HepG2 (cell line): Measurements from ENCODE around the gene MRPS31. TPM values are rescaled to one million over a fixed set of nuclear protein-coding genes. Genes with fewer than 3 reads are reported as not detected.

Source experiments
- ATF7 ChIP-seq, 2 experiments: fragments of 450-650 bp in 1 of 2; sonication (generic) in 1 of 2; formaldehyde crosslinking in 1 of 2; IDR thresholded peaks; 2 replicates each; pipeline versions ENCODE4 v1.4.0 to v1.6.1; 2016 to 2020; ENCODE audit warnings: antibody characterized with exemption in 1 of 2, mild to moderate bottlenecking in 1 of 2, missing genetic modification reagents in 1 of 2
- HNF4A ChIP-seq: sonication (generic); formaldehyde crosslinking; IDR thresholded peaks from 2 replicates; pipeline ENCODE4 v1.4.0; 2020; ENCODE audit warnings: missing genetic modification reagents
- HOXA7 ChIP-seq: sonication (generic); formaldehyde crosslinking; IDR thresholded peaks from 2 replicates; pipeline ENCODE4 v1.8.1; 2022; ENCODE audit warnings: mild to moderate bottlenecking, missing genetic modification reagents, moderate library complexity
- KLF16 ChIP-seq, 2 experiments: sonication (generic) in 1 of 2; formaldehyde crosslinking in 1 of 2; IDR thresholded peaks; 2 replicates each; pipeline versions ENCODE4 v1.6.1 to v1.8.0; 2016 to 2023; ENCODE audit warnings: missing genetic modification reagents in 2 of 2, missing compliant biosample characterization in 1 of 2
- NCOR1 ChIP-seq: fragments of 200-600 bp; sonication (generic); IDR thresholded peaks from 2 replicates; pipeline ENCODE4 v1.7.0; 2017; ENCODE audit warnings: antibody characterized with exemption, low read length, borderline replicate concordance
- RBM39 ChIP-seq: fragments of 200-400 bp; formaldehyde crosslinking; IDR thresholded peaks from one replicate; pipeline ENCODE4 v1.6.1; 2018; ENCODE audit warnings: antibody characterized with exemption, mild to moderate bottlenecking, low read depth, low read length; ENCODE audit not compliant: poor library complexity, severe bottlenecking
- TBX3 ChIP-seq: fragments of 450-650 bp; IDR thresholded peaks from 2 replicates; pipeline ENCODE4 v1.6.1; 2017; ENCODE audit warnings: antibody characterized with exemption, mild to moderate bottlenecking, inconsistent platforms, borderline replicate concordance
- TGIF2 ChIP-seq: IDR thresholded peaks from 2 replicates; pipeline ENCODE4 v1.6.1; 2016; ENCODE audit warnings: control low read depth, missing compliant biosample characterization
- ZFX ChIP-seq: sonication (generic); formaldehyde crosslinking; IDR thresholded peaks from 2 replicates; pipeline ENCODE4 v1.4.0; 2020; ENCODE audit warnings: mild to moderate bottlenecking, low read depth, missing genetic modification reagents, moderate library complexity
- ZFY ChIP-seq: sonication (generic); formaldehyde crosslinking; IDR thresholded peaks from 2 replicates; pipeline ENCODE4 v1.4.0; 2020; ENCODE audit warnings: missing genetic modification reagents
- ZKSCAN5 ChIP-seq: sonication (generic); formaldehyde crosslinking; IDR thresholded peaks from 2 replicates; pipeline ENCODE4 v1.5.1; 2020; ENCODE audit warnings: mild to moderate bottlenecking, missing genetic modification reagents
- ZKSCAN8 ChIP-seq: IDR thresholded peaks from 2 replicates; pipeline ENCODE4 v1.6.1; 2016; ENCODE audit warnings: borderline replicate concordance, missing genetic modification reagents, missing compliant biosample characterization
- ZNF558 ChIP-seq: sonication (generic); formaldehyde crosslinking; IDR thresholded peaks from 2 replicates; pipeline ENCODE4 v1.9.0; 2022; ENCODE audit warnings: mild to moderate bottlenecking, missing genetic modification reagents, borderline replicate concordance
- ZNF564 ChIP-seq: sonication (generic); formaldehyde crosslinking; IDR thresholded peaks from 2 replicates; pipeline ENCODE4 v1.8.1; 2023; ENCODE audit warnings: mild to moderate bottlenecking, missing genetic modification reagents
- ZNF580 ChIP-seq: IDR thresholded peaks from 2 replicates; pipeline ENCODE4 v1.6.1; 2016; ENCODE audit warnings: low read depth, borderline replicate concordance
- ZNF652 ChIP-seq: IDR thresholded peaks from 2 replicates; pipeline ENCODE4 v1.6.1; 2016; ENCODE audit warnings: low read depth, borderline replicate concordance
- ZNF724P ChIP-seq: sonication (generic); formaldehyde crosslinking; IDR thresholded peaks from 2 replicates; pipeline ENCODE4 v1.8.0; 2022; ENCODE audit warnings: missing genetic modification reagents, borderline replicate concordance
- polyA plus RNA-seq, 8 experiments: library from polyadenylated mRNA; depleted of rRNA in 3 of 8; stranded (reverse) in 7 of 8; unstranded in 1 of 8; fragments of >200 nt; fragmentation: Illumina TruSeq in 4 of 8; extraction: Trizol in 4 of 8; gene quantifications; 2 replicates each; pipeline versions ENCODE4 v1.2.1 to v1.2.3, GENCODE V29; 2011 to 2016; ENCODE audit warnings: low read depth in 4 of 8, missing spikeins in 1 of 8, mixed read lengths in 1 of 8; ENCODE audit not compliant: insufficient read depth in 1 of 8
- total RNA-seq, 5 experiments: library from RNA; depleted of rRNA; stranded (reverse); fragments of >200 nt; fragmentation: Illumina TruSeq; extraction: Trizol; gene quantifications; 2 replicates each; pipeline ENCODE4 v1.2.3, GENCODE V29; 2016; ENCODE audit warnings: low read depth in 1 of 5
- TF ChIP-seq, protein P1 (sequence below): sonication (generic); formaldehyde crosslinking; IDR thresholded peaks from 2 replicates; pipeline ENCODE4 v1.9.0; 2021; ENCODE audit warnings: missing genetic modification reagents, borderline replicate concordance
- TF ChIP-seq, protein P2 (sequence below): sonication (generic); formaldehyde crosslinking; IDR thresholded peaks from 2 replicates; pipeline ENCODE4 v1.4.0; 2020; ENCODE audit warnings: missing genetic modification reagents

Gene MRPS31
- total and polyA plus RNA-seq, 2 of the 13 experiments (the other 11 are each of a cell fraction or from before 2014, with no cell fraction given), result 23.7 to 34.1 TPM

- peak; percentile 23; the same call in 1 of the 2 replicates for TF ChIP-seq ZFY
- TF ChIP-seq HNF4A (CRISPR knock-in tag), result no peak
- TF ChIP-seq ZNF580 (CRISPR knock-in tag), result no peak
- no peak for TF ChIP-seq TBX3
- no peak for TF ChIP-seq HOXA7 (CRISPR knock-in tag)
- TF ChIP-seq ZNF558, result no peak
- no peak for TF ChIP-seq ZNF652
- TF ChIP-seq ZFX (CRISPR knock-in tag), result 0 out of 2 replicates have a peak, but pooled peaks have one; percentile 19
- TF ChIP-seq TGIF2 (CRISPR knock-in tag), result no peak
- no peak for TF ChIP-seq ZKSCAN5
- no peak for TF ChIP-seq ZNF724P (CRISPR knock-in tag)
- TF ChIP-seq, protein P1, sequence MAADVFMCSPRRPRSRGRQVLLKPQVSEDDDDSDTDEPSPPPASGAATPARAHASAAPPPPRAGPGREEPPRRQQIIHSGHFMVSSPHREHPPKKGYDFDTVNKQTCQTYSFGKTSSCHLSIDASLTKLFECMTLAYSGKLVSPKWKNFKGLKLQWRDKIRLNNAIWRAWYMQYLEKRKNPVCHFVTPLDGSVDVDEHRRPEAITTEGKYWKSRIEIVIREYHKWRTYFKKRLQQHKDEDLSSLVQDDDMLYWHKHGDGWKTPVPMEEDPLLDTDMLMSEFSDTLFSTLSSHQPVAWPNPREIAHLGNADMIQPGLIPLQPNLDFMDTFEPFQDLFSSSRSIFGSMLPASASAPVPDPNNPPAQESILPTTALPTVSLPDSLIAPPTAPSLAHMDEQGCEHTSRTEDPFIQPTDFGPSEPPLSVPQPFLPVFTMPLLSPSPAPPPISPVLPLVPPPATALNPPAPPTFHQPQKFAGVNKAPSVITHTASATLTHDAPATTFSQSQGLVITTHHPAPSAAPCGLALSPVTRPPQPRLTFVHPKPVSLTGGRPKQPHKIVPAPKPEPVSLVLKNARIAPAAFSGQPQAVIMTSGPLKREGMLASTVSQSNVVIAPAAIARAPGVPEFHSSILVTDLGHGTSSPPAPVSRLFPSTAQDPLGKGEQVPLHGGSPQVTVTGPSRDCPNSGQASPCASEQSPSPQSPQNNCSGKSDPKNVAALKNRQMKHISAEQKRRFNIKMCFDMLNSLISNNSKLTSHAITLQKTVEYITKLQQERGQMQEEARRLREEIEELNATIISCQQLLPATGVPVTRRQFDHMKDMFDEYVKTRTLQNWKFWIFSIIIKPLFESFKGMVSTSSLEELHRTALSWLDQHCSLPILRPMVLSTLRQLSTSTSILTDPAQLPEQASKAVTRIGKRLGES (CRISPR knock-in tag), result no peak
- TF ChIP-seq ZKSCAN8 (CRISPR knock-in tag), result no peak
- TF ChIP-seq NCOR1, result no peak
- TF ChIP-seq RBM39, result no peak
- no peak for TF ChIP-seq KLF16 (CRISPR knock-in tag; IDR thresholded peaks at IDR 0.05)
- TF ChIP-seq ZNF564, result no peak
- TF ChIP-seq, protein P2, sequence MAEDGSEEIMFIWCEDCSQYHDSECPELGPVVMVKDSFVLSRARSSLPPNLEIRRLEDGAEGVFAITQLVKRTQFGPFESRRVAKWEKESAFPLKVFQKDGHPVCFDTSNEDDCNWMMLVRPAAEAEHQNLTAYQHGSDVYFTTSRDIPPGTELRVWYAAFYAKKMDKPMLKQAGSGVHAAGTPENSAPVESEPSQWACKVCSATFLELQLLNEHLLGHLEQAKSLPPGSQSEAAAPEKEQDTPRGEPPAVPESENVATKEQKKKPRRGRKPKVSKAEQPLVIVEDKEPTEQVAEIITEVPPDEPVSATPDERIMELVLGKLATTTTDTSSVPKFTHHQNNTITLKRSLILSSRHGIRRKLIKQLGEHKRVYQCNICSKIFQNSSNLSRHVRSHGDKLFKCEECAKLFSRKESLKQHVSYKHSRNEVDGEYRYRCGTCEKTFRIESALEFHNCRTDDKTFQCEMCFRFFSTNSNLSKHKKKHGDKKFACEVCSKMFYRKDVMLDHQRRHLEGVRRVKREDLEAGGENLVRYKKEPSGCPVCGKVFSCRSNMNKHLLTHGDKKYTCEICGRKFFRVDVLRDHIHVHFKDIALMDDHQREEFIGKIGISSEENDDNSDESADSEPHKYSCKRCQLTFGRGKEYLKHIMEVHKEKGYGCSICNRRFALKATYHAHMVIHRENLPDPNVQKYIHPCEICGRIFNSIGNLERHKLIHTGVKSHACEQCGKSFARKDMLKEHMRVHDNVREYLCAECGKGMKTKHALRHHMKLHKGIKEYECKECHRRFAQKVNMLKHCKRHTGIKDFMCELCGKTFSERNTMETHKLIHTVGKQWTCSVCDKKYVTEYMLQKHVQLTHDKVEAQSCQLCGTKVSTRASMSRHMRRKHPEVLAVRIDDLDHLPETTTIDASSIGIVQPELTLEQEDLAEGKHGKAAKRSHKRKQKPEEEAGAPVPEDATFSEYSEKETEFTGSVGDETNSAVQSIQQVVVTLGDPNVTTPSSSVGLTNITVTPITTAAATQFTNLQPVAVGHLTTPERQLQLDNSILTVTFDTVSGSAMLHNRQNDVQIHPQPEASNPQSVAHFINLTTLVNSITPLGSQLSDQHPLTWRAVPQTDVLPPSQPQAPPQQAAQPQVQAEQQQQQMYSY (CRISPR knock-in tag), result no peak
- TF ChIP-seq ATF7 (IDR thresholded peaks at IDR 0.05), result peak; percentile 60
- no peak for TF ChIP-seq ATF7 (CRISPR knock-in tag; IDR thresholded peaks at IDR 0.05)
Observed at GRCh38 chr13:40787062-40787461, 16.1 kb upstream of the MRPS31 start (continued).
